NCI-H2029 (cell line): ENCODE measurements around the gene FAM222A.

Source experiments
- DNase-seq: peaks from one replicate; lab custom pipeline; 2025; lab: John Stamatoyannopoulos, UW

The FAM222A gene

DNA sequence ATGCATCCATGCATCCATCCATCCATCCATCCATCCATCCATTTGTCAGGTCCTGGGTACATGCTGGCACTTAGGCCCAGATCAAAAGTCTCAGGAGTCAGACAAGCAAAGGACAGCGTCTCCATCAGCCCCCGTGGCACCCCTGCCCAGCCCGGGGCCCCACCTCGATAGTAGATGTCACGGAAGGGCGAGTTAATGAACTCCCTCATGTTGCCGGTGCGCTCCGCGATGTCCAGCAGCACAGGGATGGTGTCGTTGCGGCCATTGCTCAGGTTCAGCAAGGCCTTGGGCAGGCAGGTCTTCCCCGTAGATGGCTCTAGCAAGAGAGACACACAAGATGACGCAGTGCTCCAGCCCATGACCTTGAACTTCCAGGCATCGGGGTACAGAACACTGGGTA lies 89.2 kb downstream of the FAM222A start:
- no peak for DNase-seq

DNA sequence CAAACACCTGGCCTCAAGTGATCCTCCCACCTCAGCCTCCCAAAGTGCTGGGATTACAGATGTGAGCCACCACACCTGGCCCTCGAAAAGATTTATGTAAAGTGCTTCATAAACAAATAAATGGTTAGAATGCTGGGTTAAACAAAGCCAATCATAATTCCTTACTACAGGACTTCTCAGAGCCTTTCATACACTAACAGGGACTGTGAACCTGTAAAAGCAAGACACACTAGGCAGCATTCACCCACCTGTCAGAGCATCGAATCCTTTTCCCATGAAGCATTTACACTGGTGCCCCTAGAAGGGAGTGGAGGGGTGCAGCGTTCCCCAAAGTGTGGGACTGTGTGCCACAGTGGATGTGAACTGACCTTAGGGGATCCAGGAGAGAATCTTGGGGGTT lies 90.1 kb downstream of the FAM222A start:
- DNase-seq: no peak

DNA sequence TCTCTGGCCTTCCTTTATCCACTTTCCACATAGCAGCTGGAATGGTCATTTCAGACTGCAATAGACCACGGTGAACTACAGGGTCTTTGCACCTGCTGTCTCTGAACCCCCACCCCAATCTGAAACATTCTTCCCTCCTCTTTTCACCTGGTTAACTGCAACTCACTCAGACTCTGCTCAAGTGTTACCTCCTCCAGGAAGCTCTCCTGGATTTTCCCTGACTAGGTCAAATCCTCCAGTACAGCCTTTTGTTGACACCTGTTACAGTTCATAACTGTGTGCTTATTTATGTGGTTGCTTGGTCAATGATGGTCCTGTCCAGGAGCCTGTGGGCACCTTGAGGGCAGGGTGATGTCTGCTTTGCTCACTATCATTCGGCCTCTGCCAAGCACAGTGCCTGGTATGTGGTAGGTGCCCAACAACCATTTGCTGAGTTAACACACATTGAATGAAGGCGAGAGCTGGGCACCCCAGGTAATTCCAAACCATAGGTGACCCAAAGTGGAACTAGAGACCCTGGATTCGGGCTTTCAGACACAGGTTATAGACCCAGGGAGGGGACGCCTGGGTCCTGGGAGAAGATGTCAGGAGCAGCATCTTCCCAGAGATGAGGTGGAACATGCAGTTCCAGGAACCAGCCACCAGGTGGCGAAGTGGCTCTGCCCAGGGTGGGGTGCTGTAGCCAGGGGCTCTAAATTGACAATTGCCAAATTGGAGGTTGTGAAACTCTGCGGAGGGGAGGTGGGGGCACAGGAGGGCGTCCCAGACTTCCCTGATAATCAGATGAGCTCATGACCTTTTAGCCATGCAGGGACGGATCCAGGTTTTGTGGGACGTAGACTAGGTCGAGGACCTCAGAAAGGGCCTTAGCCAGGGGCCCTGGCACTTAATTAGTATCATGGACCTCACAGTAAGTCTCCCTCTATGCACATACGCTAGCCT lies 91.5 kb downstream of the FAM222A start:
- DNase-seq: no peak

DNA sequence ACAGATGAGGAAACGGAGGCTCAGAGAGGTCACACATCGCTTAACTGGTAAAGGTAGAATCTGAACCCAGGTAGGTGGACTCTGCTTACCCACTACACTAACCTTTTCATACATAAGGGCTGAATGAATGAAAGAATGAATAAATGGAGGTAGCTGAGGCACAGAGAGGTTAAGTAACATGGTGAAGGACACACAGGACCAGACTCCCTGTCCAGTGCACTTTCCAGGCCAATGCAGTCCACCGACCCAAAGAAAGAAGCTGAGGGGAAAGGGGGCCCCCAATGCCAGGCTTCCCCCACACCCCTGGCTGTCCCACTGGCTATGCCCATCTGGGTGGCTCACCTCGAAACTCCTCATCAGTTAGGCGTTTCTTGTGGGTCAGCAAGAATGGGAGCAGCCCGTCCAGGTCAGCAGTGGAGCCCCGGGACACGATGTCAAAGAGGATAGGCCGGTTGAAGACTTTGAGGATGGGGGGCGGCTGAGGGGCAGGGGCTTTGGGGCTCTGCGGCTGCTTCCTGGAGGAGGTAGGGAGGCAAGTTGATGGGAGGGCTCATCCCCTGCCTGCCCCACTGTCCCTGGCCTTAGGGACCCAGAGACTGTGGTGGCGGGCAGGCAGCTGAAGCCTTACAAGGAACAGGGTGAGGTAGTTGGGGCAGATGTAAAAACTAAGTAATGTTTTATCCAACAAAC lies 94.5 kb downstream of the FAM222A start:
- no peak for DNase-seq

DNA sequence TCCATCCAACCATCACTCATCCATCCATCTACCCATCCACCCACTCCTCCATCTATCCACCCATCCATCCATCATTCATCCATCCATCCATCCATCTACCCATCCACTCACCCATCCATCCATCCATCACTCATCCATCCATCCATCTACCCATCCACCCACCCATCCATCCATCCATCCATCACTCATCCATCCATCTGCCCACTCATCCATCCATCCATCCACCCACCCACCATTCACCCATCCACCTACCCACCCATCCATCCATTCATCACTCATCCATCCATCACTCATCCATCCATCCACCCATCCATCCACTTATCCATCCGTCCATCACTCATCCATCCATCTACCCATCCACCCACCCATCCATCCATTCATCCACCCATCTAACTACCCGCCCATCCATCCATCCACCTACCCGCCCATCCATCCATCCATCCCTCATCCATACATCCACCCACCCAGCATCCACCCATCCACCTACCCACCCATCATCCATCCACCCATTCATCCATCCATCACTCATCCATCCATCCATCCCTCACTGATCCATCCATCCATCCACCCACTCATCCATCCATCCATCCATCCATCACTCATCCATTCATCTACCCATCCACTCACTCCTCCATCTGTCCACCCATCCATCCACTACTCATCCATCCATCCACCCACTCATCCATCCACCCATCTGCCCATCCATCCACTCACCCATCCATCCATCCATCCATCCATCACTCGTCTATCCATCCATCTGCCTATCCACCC lies 95.4 kb downstream of the FAM222A start:
- DNase-seq: no peak

DNA sequence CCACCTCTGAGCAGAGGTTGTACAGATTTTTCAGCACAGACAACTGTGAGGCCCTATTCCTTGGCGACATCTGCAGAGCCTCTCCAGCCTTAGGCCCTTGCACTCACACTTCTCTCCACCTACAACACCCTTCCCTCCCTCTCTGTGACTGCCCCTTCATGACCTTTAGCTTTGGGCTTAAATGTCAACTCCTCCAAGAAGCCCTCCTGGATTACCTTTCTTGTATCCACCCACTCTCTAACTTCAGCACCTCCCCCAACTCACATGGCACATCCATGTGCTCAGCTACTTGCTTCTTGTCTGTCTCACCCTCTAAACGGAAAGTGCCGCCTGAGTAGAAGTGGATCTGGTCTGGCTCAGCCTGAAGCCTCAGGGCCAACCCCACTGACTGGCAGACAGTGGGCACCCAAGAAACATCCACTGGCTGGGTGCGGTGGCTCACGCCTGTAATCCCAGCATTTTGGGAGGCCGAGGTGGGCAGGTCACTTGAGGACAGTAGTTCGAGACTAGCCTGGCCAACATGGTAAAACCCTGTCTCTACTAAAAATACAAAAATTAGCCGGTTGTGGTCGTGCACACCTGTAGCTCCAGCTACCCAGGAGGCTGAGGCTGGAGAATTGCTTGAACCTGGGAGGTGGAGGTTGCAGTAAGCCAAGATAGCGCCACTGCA lies 97.5 kb downstream of the FAM222A start:
- no peak for DNase-seq

DNA sequence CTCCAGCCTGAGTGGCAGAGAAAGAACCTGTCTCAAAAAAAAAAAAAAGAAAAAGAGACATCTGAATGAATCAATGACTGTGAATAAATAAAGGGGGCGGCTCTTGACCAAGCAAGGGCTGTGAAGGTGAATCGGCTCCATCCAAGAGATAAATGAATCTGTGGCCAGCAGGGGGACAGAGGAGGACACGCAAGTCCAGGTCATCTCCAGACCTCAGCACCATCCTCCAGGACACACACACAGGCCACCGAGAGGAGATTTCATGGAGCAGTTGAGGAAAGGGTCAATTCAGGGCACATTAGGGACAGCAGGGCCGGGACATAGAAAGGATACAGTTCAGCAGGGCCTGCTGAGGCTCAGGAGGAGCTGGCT lies 98.0 kb downstream of the FAM222A start:
- DNase-seq: no peak

DNA sequence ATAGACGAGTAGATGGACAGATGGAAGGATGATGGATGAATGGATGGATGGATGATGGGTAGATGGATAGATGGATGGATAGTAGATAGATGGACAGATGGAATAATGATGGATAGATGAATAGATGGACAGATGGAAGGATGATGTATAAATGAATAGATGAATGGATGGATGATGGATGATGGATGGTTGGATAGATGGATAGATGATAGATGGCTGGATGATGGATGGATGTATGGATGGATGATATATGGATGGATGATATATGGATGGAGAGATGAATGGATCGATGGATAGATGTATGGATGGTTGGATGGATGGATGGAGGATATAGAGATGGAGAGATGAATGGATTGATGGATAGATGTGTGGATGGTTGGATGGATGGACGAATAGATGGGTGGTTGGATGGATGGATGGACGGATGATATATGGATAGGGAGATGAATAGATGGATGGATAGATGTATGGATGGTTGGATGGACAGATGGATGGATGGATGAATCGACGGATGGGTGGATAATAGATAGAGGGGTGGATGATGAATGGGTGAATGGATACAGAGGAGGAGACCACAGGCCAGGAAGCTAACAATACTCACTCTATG lies 100.3 kb downstream of the FAM222A start:
- DNase-seq: no peak

DNA sequence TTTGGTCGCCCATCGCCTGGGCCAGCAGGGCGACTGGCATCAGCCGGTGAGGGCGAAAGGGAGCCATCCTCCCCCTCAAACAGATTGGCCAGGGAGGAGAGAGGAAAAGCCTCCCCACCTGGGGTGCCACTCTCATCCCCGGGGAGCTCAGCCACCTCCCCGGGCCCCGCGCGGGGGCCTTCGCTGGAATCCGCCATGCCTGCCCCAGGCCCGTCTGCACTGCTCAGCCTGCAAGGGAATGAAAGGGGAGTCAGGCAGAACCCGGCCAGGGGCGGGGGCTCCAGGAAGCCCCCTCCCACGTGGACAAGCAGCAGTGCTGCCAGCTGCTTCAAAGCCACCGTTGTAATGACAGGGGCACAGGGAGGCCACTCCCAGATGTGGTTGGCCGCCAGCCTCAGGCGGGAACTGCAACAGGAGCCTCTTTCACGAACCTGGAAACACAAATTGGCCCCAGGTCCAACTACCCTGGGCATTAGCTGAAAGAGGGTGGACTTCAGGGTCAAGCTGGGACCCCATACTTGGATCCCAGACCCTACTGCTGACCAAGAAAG lies 101.0 kb downstream of the FAM222A start:
- no peak for DNase-seq

DNA sequence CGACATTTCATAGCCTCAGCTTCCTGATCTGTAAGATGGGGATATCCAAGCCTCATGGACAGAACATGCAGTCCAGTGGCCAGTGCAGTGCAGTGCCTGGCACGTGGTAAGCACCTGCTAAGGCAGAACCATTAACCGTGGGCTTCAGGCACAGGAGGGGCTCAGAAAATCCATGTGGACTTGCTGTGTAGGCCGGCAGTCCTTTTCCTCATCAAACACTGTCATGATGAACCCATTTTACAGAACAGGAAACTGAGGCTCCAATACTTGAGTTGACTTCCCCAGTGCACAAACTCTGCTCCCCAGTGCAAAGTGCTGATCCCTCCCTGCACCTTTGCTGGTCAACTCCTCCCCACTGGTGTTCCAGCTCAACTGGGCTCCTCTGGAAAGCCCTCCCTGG lies 101.6 kb downstream of the FAM222A start:
- no peak for DNase-seq

DNA sequence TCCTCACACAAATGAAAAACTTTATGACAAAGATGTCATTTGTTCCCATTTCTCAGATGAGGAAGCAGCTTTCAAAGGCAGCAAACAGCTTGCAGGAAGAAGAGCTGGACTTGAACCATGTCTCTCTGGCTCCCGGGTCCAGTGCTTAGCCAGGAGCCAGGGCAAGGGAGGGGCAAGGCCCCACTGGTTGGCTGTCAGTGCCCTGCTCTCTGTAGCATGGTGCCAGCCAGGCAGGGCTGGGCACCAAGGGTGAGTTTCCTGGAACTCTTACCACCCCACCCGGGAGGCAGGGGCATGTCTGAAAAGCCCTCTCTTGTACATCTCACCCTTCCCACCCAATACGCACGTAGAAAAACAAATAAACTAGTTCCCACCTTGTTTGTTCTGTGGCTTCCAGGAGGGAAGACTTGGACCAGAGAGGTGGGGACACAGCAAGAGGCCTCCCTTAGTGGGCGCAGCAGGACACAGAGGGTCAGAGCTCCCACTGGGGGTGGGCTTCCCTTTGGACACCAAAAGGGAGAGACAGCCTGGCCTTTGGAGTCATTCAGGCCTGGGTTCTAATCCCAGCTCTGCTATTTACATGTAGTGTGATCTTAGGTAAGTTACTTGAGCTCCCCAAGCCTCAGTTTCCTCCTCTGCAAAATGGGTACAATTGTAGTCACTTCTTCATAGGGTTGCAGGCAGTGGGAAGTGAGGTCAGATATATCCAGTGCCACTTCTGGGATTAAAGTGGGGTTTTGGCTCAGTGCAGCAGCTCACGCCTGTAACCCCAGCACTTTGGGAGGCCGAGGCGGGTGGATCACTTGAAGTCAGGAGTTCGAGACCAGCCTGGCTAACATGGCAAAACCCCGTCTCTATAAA lies 102.4 kb downstream of the FAM222A start:
- no peak for DNase-seq

DNA sequence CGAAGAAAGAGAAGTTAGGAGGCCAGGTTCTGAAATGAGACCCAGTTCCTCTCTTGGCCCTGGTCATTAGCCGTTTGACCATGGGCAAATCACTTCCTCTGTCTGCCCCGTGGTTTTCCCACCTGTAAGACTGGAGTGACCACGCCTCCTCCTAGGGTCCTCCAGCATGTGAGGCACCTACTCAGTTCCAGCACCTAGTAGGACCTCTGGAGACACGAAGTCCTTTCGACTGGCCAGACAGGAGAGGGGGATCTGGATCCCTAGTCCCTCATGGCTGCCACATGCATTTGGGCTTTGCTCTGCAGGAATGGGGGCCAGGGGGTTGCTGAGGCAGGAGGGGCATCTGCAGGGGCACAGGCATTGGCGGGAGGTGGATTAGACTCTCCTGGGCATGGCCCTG lies 103.2 kb downstream of the FAM222A start:
- DNase-seq: no peak

DNA sequence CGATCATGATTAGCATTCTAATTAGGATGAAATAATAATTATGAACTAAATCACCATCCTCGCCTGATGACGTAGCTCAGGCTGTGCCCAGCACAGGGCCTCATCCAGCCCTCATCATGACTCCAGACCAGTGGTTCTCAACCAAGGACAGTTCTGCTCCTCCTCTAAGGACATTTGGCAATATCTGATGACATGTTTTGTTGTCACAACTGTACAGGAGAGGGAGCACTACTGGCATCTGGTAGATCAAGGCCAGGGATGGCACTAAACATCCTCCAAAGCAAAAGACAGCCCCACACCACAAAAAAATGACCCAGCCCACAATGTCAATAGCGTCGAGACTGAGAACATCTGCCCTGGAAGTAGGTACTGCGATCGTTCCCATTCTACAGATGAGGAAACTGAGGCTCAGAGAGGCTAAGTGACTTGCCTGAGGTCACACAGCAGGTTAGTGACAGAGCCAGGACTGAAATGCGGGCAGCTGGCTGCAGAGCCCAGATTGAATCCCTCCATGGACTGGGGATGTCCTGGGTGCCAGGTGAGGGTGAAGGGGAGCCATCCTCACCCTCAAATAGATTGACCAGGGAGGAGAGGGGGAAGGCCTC lies 104.1 kb downstream of the FAM222A start:
- no peak for DNase-seq

DNA sequence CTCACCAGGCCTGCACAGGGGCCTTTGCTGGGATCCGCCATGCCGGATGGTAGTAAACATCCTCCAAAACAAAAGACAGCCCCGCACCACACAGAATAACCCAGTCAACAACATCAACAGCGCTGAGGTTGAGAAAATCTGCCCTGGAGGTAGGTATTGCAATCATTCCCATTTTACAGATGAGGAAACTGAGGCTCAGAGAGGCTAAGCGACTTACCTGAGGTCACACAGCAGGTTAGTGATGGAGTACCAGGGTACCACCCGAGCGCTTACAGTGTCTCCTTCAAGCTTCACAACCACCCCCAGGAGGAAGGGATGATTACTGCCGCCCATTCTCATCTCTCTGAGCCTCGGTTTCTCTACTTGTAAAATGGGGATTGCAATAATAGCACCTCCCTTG lies 104.6 kb downstream of the FAM222A start:
- no peak for DNase-seq

DNA sequence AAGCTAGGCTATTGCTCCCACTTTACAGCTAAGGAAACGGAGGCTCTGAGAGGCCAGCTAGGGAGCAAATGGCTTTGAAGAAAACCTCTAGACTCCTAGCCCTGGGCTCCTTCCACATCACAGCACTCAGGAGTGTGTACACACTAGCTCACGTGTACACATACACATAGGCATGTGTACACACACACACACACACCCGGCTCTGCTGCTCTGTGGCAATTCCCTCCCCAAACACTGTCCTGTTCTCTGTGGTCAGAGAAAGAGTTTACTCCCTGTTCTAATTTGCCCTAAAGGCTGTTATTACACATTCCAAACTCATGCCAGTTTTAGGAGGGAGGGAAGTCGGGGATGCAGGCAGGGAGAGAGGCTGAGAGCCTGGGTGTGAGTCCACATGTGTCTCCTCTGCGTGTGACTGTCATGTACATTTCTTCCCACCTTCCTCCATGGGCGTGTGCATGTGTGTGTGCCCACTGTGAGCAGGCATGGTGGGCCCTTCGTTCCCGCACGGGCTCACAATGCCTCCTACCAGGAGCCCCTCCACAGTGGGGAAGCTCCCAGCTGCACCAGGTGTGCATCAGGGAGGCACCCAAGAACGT lies 105.4 kb downstream of the FAM222A start:
- no peak for DNase-seq
